Activated CD8-positive, alpha-beta T cell treated with anti-CD3 and anti-CD28 coated beads for 36 hours (primary cell): Measurements from ENCODE around the gene P3H2. TPM values are rescaled to one million over a fixed set of nuclear protein-coding genes. Genes with fewer than 3 reads are reported as not detected.
"Not testable (repeated sequence)": the region's sequence is repeated elsewhere in the genome, so short reads cannot be mapped to it uniquely, and the experiment has no call there.

Experiments used
- ATAC-seq: fragments of 200-7000 bp; cut with Tn5 transposase; one replicate; pipeline ENCODE4 v1.10.0; 2021; ENCODE audit warnings: mild to moderate bottlenecking, moderate library complexity
- CTCF ChIA-PET: fragments of 350-600 bp; sonication (Branson Sonifier 250); formaldehyde crosslinking; loops from one replicate; lab custom pipeline; 2021; ENCODE audit warnings: antibody characterized with exemption; lab: Charles Lee
- POLR2A ChIA-PET: fragments of 350-600 bp; sonication (Branson Sonifier 250); formaldehyde crosslinking; loops from one replicate; lab custom pipeline; 2021; ENCODE audit warnings: antibody characterized with exemption; lab: Charles Lee
- DNase-seq: peaks from one replicate; pipeline ENCODE4 v3.0.0-alpha.2; 2020
- H3K27ac Mint-ChIP-seq: one replicate; pipeline ENCODE4 v1.8.0; 2021; ENCODE audit warnings: mild to moderate bottlenecking, mixed read lengths
- H3K27me3 Mint-ChIP-seq: one replicate; pipeline ENCODE4 v1.8.0; 2021; ENCODE audit warnings: mixed read lengths
- H3K36me3 Mint-ChIP-seq: one replicate; pipeline ENCODE4 v1.8.0; 2021; ENCODE audit warnings: low read depth, mixed read lengths
- H3K4me1 Mint-ChIP-seq: one replicate; pipeline ENCODE4 v1.8.0; 2021; ENCODE audit warnings: low read depth, mixed read lengths
- H3K4me3 Mint-ChIP-seq: one replicate; pipeline ENCODE4 v1.8.0; 2021; ENCODE audit warnings: mild to moderate bottlenecking, moderate library complexity, mixed read lengths
- H3K9me3 Mint-ChIP-seq: one replicate; pipeline ENCODE4 v1.8.0; 2021; ENCODE audit warnings: mixed read lengths
- CTCF ChIP-seq: fragments of 200-600 bp; IDR thresholded peaks from one replicate; pipeline ENCODE4 v1.8.0; 2022; ENCODE audit warnings: antibody characterized with exemption, mild to moderate bottlenecking
- intact Hi-C: fragments of 100-400 bp; cut with micrococcal nuclease; formaldehyde crosslinking; loops from one replicate; pipeline ENCODE4 v1.10.0; 2022
- total RNA-seq, 2 experiments: library from RNA; stranded (reverse); gene quantifications; one replicate each; pipeline ENCODE4 v1.2.3, GENCODE V29; 2021

P3H2 gene
- total RNA-seq, 2 experiments from 2014 or later = not detected

GRCh38 chr3:189964623-189965332 lies 155.9 kb downstream of the P3H2 start:
- H3K9me3 Mint-ChIP-seq = no peaks in the 10 kb centered on the region
- no peak overlapping the region for H3K27ac Mint-ChIP-seq
- DNase-seq = no peak
- peaks cover 5% of the 10 kb centered on the region for H3K4me1 Mint-ChIP-seq
- CTCF ChIA-PET = interaction anchor here (1.3 to 3.3 kb wide), 2 partner anchors 237 to 358 kb away, joined by 3 to 20 read pairs; partner anchors contain the start of gene CLDN1
- TF ChIP-seq CTCF = no peak
- no peaks in the 10 kb centered on the region for H3K36me3 Mint-ChIP-seq
- no peak for ATAC-seq
- H3K4me3 Mint-ChIP-seq = no peak overlapping the region
- intact Hi-C loops = loop anchor here (5.0 to 10.0 kb wide), 2 partner anchors 360 to 458 kb away; partner anchors contain the start of gene CLDN1
- H3K27me3 Mint-ChIP-seq = peaks cover 13% of the 10 kb centered on the region
- POLR2A ChIA-PET = interaction anchor here (0.7 kb wide), 1 partner anchor 450 kb away, joined by 3 read pairs; no protein-coding TSS in a partner anchor

- ATAC-seq (no peak), DNase-seq (no peak)
- H3K9me3 Mint-ChIP-seq = no peaks in the 10 kb centered on the region
- no peaks in the 10 kb centered on the region for H3K36me3 Mint-ChIP-seq
- peaks cover 12% of the 10 kb centered on the region for H3K27me3 Mint-ChIP-seq
- intact Hi-C loops = loop anchor here (5.0 to 10.0 kb wide), 2 partner anchors 362 to 460 kb away; partner anchors contain the start of gene CLDN1
- no peak overlapping the region for H3K27ac Mint-ChIP-seq
- POLR2A ChIA-PET = no interaction called here
- CTCF ChIA-PET = interaction anchor here (0.8 to 4.3 kb wide), 13 partner anchors 10 to 1088 kb away, joined by 3 to 33 read pairs (median 4); partner anchors contain the start of genes CLDN1 and P3H2
- H3K4me1 Mint-ChIP-seq = peaks cover 5% of the 10 kb centered on the region
- no peak overlapping the region for H3K4me3 Mint-ChIP-seq
- no peak for TF ChIP-seq CTCF
These were observed 158.2 kb downstream of the P3H2 start for GRCh38 chr3:189962466-189962865.

GRCh38 chr3:189961522-189962161 lies 159.1 kb downstream of the P3H2 start:
- POLR2A ChIA-PET = interaction anchor here (0.6 to 1.6 kb wide), 3 partner anchors 14 to 702 kb away, joined by 3 to 4 read pairs (median 3); no protein-coding TSS in a partner anchor
- peak; percentile 90 for ATAC-seq
- Mint-ChIP-seq H3K4me3 (no peak overlapping the region), H3K27ac (no peak overlapping the region), H3K36me3 (no peaks in the 10 kb centered on the region), H3K9me3 (no peaks in the 10 kb centered on the region), H3K27me3 (peaks cover 12% of the 10 kb centered on the region), H3K4me1 (peaks cover 5% of the 10 kb centered on the region)
- DNase-seq = peak; percentile 85
- CTCF ChIA-PET = interaction anchor here (0.7 to 4.3 kb wide), 45 partner anchors 8 to 1089 kb away, joined by 3 to 33 read pairs (median 3); partner anchors contain the start of genes CLDN1 and P3H2
- intact Hi-C loops = loop anchor here (5.0 to 10.0 kb wide), 2 partner anchors 363 to 461 kb away; partner anchors contain the start of gene CLDN1
- TF ChIP-seq CTCF = peak; percentile 88

- not testable (repeated sequence) for H3K9me3 Mint-ChIP-seq, ATAC-seq, H3K4me3 Mint-ChIP-seq, DNase-seq, H3K27ac Mint-ChIP-seq, H3K4me1 Mint-ChIP-seq, H3K36me3 Mint-ChIP-seq
- ChIA-PET POLR2A (interaction anchor here (0.6 to 1.6 kb wide), 3 partner anchors 13 to 702 kb away, joined by 3 to 4 read pairs (median 4); no protein-coding TSS in a partner anchor), CTCF (interaction anchor here (0.7 to 4.3 kb wide), 42 partner anchors 8 to 737 kb away, joined by 3 to 33 read pairs (median 4); partner anchors contain the start of genes CLDN1 and P3H2)
- intact Hi-C loops = loop anchor here (5.0 to 10.0 kb wide), 2 partner anchors 364 to 461 kb away; partner anchors contain the start of gene CLDN1
- H3K27me3 Mint-ChIP-seq = peaks cover 12% of the 10 kb centered on the region
These were observed 159.6 kb downstream of the P3H2 start for GRCh38 chr3:189961086-189961485.
